Measurements from ENCODE around the gene IDH1. TPM values are rescaled to one million over a fixed set of nuclear protein-coding genes. Genes with fewer than 3 reads are reported as not detected.
"Not testable (repeated sequence)": the region's sequence is repeated elsewhere in the genome, so short reads cannot be mapped to it uniquely, and the experiment has no call there.

IDH1 gene
- total RNA-seq, 2 donors from 2014 or later: 305 to 431 TPM

- peaks cover 10% of the 10 kb centered on the region for H3K9me3 ChIP-seq (ENCODE audit: control insufficient read depth, low read length)
- H3K27me3 ChIP-seq (ENCODE audit: control insufficient read depth, insufficient read depth, low read length, poor library complexity, severe bottlenecking): no peaks in the 10 kb centered on the region
- H3K9ac ChIP-seq (ENCODE audit: extremely low read depth, low read length, poor library complexity, severe bottlenecking): peak overlapping the region; percentile 66
- peak overlapping the region; percentile 99 for H3K4me3 ChIP-seq (ENCODE audit: low read length)
- H3K36me3 ChIP-seq (ENCODE audit: control insufficient read depth, insufficient read depth, low read length): peaks cover 3% of the 10 kb centered on the region
- peaks cover 23% of the 10 kb centered on the region for H3K4me1 Mint-ChIP-seq
- peaks cover 12% of the 10 kb centered on the region for H3K36me3 Mint-ChIP-seq (ENCODE audit: low read depth)
- no peaks in the 10 kb centered on the region for H3K27me3 Mint-ChIP-seq (ENCODE audit: insufficient read depth)
- H3K27ac ChIP-seq (ENCODE audit: low read depth, low read length): peak overlapping the region; percentile 75
- no peak for DNase-seq
- H3K4me3 Mint-ChIP-seq: peak overlapping the region; percentile 90
- peak overlapping the region; percentile 97 for H3K27ac Mint-ChIP-seq
- H3K4me1 ChIP-seq (ENCODE audit: control insufficient read depth, insufficient read depth, low read length): no peaks in the 10 kb centered on the region
- peaks cover 4% of the 10 kb centered on the region for H3K9me3 Mint-ChIP-seq
- TF ChIP-seq CTCF (conservative IDR thresholded peaks at IDR 0.05): no peak
- 0% methylated on average over 9 to 11 of the region's 11 CpGs for WGBS, 2 experiments (ENCODE audit: insufficient coverage in 1 of 2, insufficient read length in 1 of 2)
Observed at GRCh38 chr2:208266553-208266893, 11.7 kb upstream of the IDH1 start.

GRCh38 chr2:208265801-208266552 is 11.1 kb upstream of the IDH1 start, which contains the start of gene PIKFYVE:
Gene PIKFYVE (plus strand): TSS chr2:208266255. CDS start chr2:208271520, 5,265 bp downstream.
- WGBS, 2 experiments (ENCODE audit: insufficient coverage in 1 of 2, insufficient read length in 1 of 2): 0% methylated on average over 27 to 50 of the region's 50 CpGs
- Histone ChIP-seq H3K4me1 (ENCODE audit: control insufficient read depth, insufficient read depth, low read length) (no peaks in the 10 kb centered on the region), H3K9me3 (ENCODE audit: control insufficient read depth, low read length) (peaks cover 10% of the 10 kb centered on the region), H3K4me3 (ENCODE audit: low read length) (peak within 1 kb of the TSS; percentile 99), H3K27me3 (ENCODE audit: control insufficient read depth, insufficient read depth, low read length, poor library complexity, severe bottlenecking) (no peaks in the 10 kb centered on the region), H3K36me3 (ENCODE audit: control insufficient read depth, insufficient read depth, low read length) (no peaks in the 10 kb centered on the region), H3K27ac (ENCODE audit: low read depth, low read length) (peak within 1 kb of the TSS; percentile 75), H3K9ac (ENCODE audit: extremely low read depth, low read length, poor library complexity, severe bottlenecking) (peak within 1 kb of the TSS; percentile 66)
- Mint-ChIP-seq H3K4me3 (peak within 1 kb of the TSS; percentile 90), H3K27ac (peak within 1 kb of the TSS; percentile 97), H3K4me1 (peaks cover 23% of the 10 kb centered on the region), H3K27me3 (ENCODE audit: insufficient read depth) (no peaks in the 10 kb centered on the region), H3K9me3 (peaks cover 4% of the 10 kb centered on the region), H3K36me3 (ENCODE audit: low read depth) (peaks cover 7% of the 10 kb centered on the region)
- peak; percentile 98 for DNase-seq
- no peak for TF ChIP-seq CTCF (conservative IDR thresholded peaks at IDR 0.05)

GRCh38 chr2:208265371-208265800 is 10.5 kb upstream of the IDH1 start:
- peak; percentile 74 for DNase-seq
- peaks cover 7% of the 10 kb centered on the region for H3K36me3 Mint-ChIP-seq (ENCODE audit: low read depth)
- H3K9me3 Mint-ChIP-seq: peaks cover 4% of the 10 kb centered on the region
- H3K27me3 ChIP-seq (ENCODE audit: control insufficient read depth, insufficient read depth, low read length, poor library complexity, severe bottlenecking): no peaks in the 10 kb centered on the region
- no peaks in the 10 kb centered on the region for H3K4me1 ChIP-seq (ENCODE audit: control insufficient read depth, insufficient read depth, low read length)
- peaks cover 23% of the 10 kb centered on the region for H3K4me1 Mint-ChIP-seq
- H3K4me3 Mint-ChIP-seq: peak overlapping the region; percentile 90
- H3K27ac ChIP-seq (ENCODE audit: low read depth, low read length): peak overlapping the region; percentile 27
- H3K4me3 ChIP-seq (ENCODE audit: low read length): peak overlapping the region; percentile 99
- peak overlapping the region; percentile 92 for H3K27ac Mint-ChIP-seq
- no peak for TF ChIP-seq CTCF (conservative IDR thresholded peaks at IDR 0.05)
- no peaks in the 10 kb centered on the region for H3K27me3 Mint-ChIP-seq (ENCODE audit: insufficient read depth)
- peaks cover 10% of the 10 kb centered on the region for H3K9me3 ChIP-seq (ENCODE audit: control insufficient read depth, low read length)
- H3K9ac ChIP-seq (ENCODE audit: extremely low read depth, low read length, poor library complexity, severe bottlenecking): peak overlapping the region; percentile 7
- no peaks in the 10 kb centered on the region for H3K36me3 ChIP-seq (ENCODE audit: control insufficient read depth, insufficient read depth, low read length)
- 23 to 26% methylated on average over 6 to 9 of the region's 9 CpGs for WGBS, 2 experiments (ENCODE audit: insufficient coverage in 1 of 2, insufficient read length in 1 of 2)

- not testable (repeated sequence) for H3K4me1 ChIP-seq (ENCODE audit: control insufficient read depth, insufficient read depth, low read length); H3K9ac ChIP-seq (ENCODE audit: extremely low read depth, low read length, poor library complexity, severe bottlenecking); H3K4me3 Mint-ChIP-seq; H3K27me3 ChIP-seq (ENCODE audit: control insufficient read depth, insufficient read depth, low read length, poor library complexity, severe bottlenecking); H3K4me3 ChIP-seq (ENCODE audit: low read length); H3K9me3 Mint-ChIP-seq; H3K27ac ChIP-seq (ENCODE audit: low read depth, low read length); H3K27me3 Mint-ChIP-seq (ENCODE audit: insufficient read depth); H3K9me3 ChIP-seq (ENCODE audit: control insufficient read depth, low read length)
- 50 to 83% methylated on average over 2 to 12 of the region's 12 CpGs for WGBS, 2 experiments (ENCODE audit: insufficient coverage in 1 of 2, insufficient read length in 1 of 2)
- DNase-seq: peak; percentile 53
- peaks cover 32% of the 10 kb centered on the region for H3K4me1 Mint-ChIP-seq
- peak overlapping the region; percentile 56 for H3K27ac Mint-ChIP-seq
- H3K36me3 ChIP-seq (ENCODE audit: control insufficient read depth, insufficient read depth, low read length): peaks cover 16% of the 10 kb centered on the region
- H3K36me3 Mint-ChIP-seq (ENCODE audit: low read depth): peaks cover 15% of the 10 kb centered on the region
Observed at GRCh38 chr2:208256849-208257813, 2.3 kb upstream of the IDH1 start.
